GM12874 (cell line): ENCODE data around the gene DHX15.

Experiments
- CTCF ChIP-seq: IDR thresholded peaks from 2 replicates; pipeline ENCODE4 v1.5.1; 2011; ENCODE audit warnings: low read depth, mild to moderate bottlenecking, control low read depth, low read length, moderate library complexity; ENCODE audit not compliant: insufficient read depth

DHX15 gene

GRCh38 chr4:24601121-24601520 is 16.8 kb upstream of the DHX15 start:
- TF ChIP-seq CTCF = no peak

- TF ChIP-seq CTCF = no peak
These were observed 14.9 kb upstream of the DHX15 start for GRCh38 chr4:24599275-24599674.

GRCh38 chr4:24598025-24598424 is 13.7 kb upstream of the DHX15 start:
- TF ChIP-seq CTCF = no peak

- no peak for TF ChIP-seq CTCF
These were observed 11.3 kb upstream of the DHX15 start for GRCh38 chr4:24595659-24596058.

GRCh38 chr4:24594887-24595286 is 10.5 kb upstream of the DHX15 start:
- TF ChIP-seq CTCF = no peak

- no peak for TF ChIP-seq CTCF
These were observed 5.1 kb upstream of the DHX15 start for GRCh38 chr4:24589448-24589847.

- no peak for TF ChIP-seq CTCF
These were observed 4.0 kb upstream of the DHX15 start for GRCh38 chr4:24588216-24588954.
